ENCODE results near the gene BRD1.
"Not testable (repeated sequence)": the region's sequence is repeated elsewhere in the genome, so short reads cannot be mapped to it uniquely, and the experiment has no call there.

Gene BRD1

DNA sequence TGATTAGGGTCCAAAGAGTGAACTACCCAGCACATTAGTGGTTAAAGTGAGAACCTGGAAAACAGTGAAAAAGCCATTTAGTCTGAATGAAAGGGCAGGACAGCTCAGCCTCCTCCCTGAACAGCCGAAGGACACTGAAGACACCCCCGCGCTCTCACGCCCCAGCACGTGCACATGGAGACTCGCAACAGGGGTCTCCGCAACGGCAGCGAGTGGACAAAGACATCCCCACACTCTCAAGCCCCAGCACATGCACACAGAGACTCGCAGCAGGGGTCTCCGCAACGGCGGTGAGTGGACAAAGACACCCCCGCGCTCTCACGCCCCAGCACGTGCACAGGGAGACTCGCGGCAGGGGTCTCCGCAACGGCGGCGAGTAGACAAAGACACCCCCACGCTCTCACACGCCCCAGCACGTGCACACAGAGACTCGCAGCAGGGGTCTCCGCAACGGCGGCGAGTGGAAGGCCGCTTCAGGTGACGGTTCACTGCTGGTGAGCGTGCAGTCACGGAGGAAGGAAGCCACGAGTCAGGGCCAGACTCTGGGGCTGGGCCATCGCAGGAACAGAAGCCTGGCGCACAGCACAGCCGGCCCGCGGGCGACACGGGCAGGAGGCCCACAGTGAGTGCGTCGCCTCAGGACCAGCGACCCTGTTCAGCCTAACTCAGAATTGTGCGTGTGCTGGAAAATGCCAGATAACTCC lies 43.6 kb downstream of the BRD1 start:
- no peak for DNase-seq (ENCODE audit: low read depth in 2 of 2)

DNA sequence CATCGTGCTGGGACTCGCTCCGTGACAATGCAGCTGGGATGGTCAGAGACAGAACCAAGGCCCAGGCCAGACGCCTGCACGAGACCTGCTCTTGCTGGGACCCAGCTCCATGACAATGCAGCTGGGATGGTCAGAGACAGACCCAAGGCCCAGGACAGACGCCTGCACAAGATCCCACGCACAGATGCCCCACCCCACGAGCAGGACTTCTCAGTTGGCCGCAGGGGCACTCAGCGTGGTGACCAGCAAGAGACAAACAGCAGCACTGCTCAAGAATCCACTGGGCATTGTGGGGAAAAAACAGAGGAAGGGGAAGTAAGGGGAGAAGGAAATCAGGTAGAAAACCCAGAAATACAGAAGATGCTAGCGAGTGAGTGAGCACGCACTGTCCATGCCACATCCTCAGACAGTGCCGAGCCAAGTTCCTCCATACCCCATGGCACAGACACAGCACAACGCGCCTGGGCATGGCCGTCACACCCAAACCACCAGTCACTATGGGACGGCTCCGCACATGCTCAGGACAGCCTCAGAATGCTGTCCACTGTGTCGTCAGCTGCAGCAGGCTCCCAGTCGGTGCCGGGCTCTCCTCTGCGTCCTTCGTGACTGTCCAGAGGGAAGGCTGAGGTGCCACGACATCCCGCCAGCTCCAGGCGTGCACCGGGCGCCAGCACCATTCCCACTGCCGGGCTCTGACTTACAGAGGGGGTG lies 44.5 kb downstream of the BRD1 start:
- DNase-seq (ENCODE audit: low read depth in 2 of 2), result no peak

DNA sequence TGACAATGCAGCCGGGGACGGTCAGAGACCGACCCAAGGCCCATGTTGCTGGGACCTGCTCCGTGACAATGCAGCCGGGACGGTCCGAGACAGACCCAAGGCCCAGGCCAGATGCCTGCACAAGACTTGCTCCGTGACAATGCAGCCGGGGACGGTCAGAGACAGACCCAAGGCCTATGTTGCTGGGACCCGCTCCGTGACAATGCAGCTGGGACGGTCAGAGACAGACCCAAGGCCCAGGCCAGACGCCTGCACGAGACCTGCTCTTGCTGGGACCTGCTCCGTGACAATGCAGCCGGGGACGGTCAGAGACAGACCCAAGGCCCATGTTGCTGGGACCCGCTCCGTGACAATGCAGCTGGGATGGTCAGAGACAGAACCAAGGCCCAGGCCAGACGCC lies 45.8 kb downstream of the BRD1 start:
- DNase-seq (ENCODE audit: low read depth in 2 of 2), result not testable (repeated sequence)

DNA sequence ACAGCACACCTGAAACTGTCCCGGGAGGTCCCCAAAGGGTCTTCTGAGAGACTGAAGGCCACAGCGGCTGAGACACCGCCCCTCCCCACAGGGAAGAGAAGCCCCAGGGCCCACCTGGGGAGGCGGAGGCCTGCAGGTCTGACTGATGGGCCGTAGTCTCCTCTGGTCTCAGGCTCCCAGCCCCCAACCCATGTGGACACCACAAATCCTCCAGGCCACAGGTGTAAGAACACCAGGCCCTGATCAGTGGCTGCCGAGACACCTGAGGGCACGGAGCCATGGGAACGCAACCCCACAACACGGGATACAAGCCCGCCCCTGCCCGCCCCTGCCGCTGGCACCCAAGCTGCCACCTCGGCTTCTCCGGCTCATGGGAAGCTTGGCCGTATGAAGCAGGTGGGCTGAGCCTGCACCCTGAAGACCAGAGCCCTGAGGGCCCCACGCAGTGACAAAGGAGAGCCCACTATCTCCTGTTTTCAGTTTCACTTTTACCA lies 46.3 kb downstream of the BRD1 start:
- DNase-seq (ENCODE audit: low read depth in 2 of 2), result no peak

DNA sequence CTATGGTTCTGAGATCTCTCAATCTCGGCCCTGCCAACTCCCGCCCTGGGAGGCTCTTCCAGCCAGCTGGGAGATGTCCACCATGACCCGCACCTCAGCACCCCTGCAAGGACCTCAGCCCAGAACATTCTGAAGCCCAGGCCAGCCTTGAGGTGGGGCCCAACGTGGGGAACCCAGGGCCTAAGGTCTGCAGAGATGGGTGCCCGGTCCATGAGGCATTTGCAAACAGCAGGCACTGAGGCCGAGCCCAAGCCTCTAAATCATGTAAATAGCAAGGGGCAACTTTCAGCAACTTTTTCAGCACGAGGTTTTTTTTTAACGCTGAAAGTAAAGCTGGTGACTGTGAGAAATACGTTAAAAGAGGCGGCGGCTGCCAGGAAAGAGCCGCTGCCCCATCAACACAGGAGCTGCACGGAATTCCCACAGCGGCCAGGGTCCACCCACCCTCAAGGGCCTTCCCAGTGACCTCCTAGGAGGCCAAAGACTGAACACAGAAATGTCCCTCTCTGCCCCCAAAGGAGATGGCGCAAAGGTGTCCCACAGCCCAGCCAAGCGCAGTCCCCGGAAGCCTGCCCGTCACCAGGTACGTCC lies 46.9 kb downstream of the BRD1 start:
- no peak for DNase-seq (ENCODE audit: low read depth in 2 of 2)

DNA sequence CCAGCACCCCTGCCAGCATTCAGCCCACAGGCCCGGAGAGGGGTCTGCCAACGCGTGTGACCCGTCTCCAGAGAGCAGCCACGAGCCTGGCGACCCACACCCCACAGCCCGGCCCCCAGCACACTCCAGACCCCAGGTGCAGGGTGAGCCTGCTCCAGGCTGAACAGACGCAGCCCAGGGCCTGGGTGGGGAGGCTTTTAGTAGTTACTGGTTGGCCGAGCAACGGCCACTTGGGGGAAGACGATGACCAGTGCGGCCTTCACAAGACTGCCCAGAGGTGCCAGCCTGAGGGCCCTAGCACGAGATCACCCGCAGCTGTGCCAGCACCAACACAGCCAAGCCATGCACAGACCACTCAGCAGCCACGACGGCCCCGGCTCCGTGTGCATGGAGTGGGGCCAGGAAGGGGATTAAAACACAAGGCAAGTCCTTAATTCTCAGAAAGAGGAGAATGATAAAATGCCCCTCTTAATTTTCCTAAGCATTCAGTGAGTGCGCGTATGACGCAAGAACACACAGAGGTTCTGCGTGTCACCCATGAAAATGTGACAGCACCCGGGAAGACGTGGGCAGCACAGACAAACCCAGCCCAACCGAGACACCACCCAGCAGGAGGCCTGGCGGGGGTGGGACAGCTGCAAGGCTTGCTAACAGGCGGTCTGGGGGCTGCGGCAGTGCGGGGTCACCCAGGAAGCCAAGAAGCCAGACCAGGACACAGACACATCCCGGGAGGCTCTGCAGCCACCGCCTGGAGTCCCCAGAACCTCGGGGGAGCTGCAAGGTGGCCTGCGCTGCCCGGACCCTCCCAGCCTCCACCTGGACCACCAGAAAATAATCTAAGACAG lies 47.6 kb downstream of the BRD1 start:
- no peak for DNase-seq (ENCODE audit: low read depth in 2 of 2)

DNA sequence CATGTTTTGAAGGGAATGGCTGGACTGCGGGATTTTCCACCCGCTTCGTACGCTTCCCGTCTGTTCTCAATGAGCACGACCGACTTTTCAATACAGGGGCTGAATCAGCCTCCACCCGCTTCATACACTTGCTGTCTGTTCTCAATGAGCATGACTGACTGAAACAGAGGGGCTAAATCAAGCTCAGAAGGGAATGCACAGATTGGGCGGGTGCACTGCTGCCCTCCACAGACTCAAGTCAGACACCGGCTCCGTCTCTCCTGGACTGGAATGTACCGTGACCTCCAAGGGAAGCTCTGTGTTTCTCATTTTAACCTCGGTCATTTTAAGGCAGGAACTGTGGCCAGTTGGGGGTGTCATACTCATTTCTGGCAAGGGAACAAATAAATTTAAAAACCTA lies 48.5 kb downstream of the BRD1 start:
- no peak for DNase-seq (ENCODE audit: low read depth in 2 of 2)

DNA sequence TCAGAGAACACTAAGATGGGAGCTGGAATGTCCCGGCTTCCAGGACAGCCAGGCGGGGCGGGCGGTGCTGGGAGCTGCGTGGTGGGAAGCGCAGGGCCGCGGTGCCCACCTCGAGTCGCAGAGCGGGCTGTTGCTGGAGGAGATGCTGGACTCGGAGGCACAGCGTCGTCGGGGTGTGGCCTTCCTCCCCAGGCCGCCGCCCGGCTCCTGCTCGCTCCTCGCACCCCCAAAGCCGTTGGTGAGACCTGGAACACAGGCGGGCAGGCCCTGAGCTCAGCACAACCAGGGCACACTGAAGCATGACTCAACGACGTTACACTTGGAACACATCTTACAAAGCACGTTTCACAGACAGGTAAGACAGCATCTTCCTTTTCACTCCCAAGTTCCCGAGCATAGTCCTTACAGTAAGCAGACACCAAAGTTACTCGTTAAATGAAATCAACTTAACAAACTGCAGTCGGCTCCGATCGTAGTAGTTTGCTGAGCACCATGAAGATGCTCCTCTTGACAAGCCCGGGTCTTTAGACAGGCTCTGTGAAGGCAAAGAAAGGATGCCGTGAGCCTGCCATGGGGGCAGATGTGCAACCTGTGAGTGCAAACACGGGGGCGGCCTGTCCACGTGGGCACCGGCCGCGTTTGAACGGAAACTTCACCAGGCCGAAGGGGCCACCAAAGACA lies 50.0 kb downstream of the BRD1 start:
- DNase-seq (ENCODE audit: low read depth in 2 of 2), result no peak

DNA sequence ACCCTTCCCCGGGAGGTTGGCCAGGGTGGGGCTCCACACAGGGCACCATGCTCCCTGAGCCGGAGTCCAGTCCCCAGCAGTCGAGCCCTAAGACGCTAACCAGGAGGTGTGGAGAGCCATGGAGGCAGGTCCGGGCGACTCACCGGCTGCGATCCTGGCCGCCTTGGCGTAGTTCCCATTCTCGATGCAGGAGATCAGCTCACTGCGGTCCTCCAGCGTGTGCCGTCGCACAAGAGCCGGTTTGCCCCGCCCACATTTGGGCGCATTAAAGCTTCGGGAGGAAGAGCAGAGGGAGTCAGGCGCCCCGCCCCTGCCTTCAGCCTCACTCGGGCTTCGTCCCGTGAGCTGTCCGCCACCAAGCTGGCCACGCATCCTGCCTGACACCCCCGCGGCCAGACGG lies 50.8 kb downstream of the BRD1 start:
- no peak for DNase-seq (ENCODE audit: low read depth in 2 of 2)

DNA sequence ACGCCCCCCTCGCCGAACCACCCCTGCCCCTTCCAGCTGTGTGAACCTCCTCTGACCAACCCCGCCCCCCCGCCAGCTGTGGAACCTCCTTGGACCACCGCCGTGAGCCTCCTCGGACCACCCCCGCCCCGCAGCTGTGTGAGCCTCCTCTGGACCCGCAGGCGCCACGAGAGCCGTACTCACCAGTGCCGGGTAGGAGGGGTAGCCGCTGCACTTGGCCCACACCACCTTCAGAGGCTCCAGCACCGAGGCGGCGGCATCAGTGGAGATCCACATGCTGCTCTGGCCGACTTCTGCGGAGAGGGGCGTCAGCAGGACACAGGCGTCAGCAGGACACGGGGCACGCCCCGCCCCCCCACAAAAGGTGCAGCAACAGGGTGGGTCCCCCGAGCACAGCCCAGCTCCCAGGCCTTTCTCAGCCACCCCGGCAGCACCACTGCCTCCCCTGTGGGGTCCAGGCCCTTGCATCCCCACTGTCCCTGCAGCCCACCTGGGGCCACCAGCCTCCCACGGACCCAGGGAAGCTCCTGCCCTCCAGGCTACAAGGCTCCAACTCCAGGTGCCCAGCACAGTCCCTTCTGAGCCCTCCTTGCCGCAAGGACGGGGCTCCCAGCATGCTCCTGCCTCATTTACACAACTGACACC lies 51.7 kb downstream of the BRD1 start:
- DNase-seq (ENCODE audit: low read depth in 2 of 2), result no peak

DNA sequence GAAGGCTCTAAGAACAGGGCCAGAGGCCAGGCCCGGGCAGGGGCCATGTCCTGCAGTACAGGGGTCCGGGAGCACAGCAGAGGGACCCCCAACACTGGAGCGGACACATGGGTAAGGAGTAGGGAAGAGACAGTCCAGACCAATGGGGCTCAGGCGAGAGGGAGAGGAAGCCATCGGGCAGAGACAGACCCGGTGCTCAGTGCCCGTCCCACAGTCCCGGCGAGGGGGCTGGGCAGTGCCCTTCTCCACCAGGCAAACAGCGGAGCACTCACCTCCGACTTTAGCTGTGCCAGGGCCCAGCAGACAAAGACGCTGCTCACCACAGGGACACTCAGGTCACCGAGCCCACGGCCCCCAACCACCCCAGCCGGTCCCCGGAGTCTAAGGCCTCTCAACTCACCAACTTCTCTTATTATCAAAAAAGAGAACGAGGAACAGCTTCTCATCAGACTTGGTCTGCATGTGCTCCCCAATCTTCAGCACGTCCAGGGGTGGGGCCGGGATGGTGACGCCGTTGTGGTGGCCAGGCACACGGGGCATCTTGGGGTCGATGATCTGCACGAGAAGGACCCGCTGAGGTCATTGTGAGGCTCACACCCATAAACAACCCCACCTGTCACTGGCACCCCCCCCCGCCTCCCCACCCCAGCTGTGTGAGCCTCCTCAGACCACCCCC lies 52.3 kb downstream of the BRD1 start:
- DNase-seq (ENCODE audit: low read depth in 2 of 2), result no peak

DNA sequence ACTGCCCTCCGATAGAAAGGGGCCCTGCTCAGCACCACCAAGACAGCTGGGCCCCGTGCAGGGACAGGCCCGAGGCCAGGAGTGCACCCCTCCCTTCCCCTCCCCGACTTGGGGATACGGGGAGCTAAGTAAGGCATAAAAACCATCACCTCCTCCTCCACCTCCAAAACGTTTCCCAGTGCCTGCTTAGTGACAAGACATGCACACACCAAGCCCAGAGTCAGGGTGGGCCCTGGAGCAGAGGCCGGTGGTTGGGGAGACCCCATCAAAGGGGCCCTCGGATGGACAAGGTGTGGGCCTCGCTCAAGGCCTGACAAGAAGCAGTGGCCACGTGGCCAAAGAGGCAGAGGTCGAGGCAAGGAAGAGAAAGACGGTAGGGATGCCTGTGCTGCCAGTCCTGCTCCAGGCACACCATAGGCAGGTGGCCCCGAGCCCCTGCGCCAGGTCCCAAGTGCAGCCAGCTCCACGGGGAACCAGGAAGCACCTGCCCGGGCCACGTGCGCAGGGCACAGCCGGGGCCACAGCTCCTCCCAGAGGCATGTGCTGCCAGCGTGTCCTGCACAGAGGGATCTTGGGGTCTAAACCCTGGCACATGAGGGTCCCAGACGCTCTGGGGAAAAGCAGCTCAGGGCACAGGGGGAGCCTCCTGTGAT lies 53.0 kb downstream of the BRD1 start:
- DNase-seq (ENCODE audit: low read depth in 2 of 2), result no peak

DNA sequence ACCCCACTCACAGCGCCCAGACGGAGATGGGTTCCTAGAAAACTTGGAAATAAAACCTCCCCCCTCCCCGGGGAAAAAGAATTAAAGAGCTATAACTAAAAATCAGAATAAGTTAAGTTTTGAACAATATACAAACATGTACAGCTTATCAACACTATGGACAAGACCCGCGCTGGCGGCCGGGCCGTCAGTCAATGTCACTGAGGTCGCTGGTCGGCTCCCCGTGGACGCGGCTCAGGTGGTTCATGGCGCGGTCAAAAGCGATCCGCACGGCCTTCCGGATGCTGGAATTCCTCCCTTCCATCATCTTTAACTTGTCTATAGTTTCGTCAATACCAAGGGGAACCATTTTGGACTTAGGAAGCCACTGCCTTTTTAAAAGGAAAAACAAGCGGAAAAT lies 53.6 kb downstream of the BRD1 start:
- no peak for DNase-seq (ENCODE audit: low read depth in 2 of 2)

DNA sequence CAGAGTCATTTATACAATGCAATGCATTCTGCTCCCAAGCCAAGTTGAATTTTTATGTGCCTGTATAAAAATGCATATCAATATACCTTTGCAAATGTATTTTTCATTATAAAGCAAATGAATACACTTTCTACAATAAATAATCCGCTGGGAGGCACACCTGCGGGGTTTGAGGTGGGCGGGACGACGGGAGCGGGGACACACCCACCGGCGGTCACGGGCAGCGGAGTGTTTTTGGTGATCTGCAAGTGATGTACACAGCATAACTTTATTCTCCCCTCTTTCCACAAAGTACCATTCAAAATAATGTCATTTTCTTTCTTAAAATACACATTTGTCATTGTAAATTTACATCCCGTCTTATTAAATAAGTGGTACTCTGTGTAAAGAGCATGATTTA lies 54.1 kb downstream of the BRD1 start:
- no peak for DNase-seq (ENCODE audit: low read depth in 2 of 2)

DNA sequence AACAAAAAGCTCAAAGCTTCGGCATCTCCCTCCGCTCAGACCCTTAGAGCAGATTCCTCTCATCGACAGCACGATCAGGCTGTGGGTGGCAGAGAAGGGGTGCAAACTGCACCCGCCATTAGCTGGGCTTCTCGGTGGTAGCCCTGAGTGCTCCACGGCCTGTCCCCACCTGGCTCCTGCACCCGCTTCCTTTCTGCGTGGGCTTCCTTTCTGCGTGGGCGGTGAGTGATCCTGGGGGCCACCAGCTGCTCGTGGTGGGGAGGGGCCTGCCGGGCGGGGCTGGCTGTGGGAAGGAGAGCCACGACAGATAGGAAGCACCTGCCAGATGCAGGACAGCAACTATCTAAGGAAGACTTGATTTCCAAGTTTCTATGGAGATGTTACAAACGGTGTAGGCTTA lies 55.0 kb downstream of the BRD1 start:
- no peak for DNase-seq (ENCODE audit: low read depth in 2 of 2)

DNA sequence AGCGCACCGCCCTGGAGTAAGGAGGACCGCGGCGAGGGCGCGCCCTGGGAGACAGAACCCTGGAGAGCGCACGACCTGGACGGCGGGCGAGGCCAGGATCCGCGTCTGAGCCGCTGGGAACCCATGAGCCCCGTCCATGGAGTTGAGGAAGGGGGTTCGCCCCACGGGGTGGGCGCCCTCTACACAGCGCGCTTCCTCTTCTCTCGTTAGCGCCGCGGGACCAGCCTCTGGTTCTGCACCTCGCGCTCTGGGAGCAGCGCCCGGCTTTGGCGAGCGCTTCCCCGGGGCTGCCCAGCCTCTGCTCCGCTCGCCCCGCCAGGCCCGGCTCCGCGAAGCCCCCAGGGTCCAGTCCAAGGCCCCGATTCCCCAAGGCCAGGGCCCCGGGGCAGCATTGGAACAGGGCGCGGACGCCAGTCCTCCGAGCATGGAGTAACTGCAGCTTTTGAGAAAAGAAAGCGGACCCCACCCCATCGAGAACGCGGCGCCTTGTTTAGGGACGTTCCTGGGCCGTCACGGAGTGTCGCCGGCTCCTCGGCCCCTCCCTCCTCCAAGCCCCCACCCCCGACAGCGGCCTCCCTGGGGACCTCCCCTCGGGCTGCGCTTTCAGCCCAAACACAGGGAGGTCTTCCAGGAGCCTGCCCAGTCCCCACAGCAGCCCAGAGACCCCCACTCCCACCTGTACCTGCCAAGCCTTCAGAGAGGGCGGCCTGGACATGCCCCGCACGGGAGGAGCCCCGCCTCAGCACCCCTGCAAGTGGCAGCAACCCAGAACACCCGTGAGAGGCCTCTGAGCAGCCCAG lies 56.2 kb downstream of the BRD1 start:
- no peak for DNase-seq (ENCODE audit: low read depth in 2 of 2)

DNA sequence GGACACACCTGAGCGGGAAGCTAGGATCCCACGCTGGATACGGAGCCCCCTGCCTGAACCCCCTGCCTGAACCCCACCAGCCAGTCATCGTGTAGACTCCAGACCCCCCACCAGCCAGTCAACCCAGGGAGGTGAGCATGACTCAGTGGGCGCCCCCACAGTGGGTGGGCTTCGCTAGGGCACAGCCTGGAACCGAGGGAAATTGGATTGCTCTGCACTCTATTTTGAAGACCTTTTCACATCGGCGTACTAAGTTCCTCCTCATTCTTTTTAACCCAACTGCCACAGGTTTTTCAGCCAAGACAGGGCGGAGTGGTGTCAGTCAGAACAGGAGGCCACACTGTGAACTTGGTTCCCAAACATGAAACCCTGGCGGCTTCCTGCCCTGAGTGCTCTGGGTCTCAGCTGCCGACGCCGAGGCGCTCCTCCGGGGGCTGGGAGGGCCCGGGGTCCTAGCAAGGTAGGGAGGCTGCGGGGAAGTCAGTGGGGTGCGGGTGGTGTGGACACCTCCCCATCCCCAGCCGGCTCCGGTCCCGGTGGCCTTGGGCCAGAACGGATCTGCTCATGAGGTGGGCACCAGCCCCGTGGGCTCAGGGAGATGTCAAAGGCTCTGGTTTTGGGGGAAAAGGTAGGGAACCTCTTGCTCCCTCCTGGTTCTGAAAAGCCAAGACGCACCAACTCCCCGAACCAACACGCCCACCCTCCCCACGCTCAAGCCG lies 57.0 kb downstream of the BRD1 start:
- DNase-seq (ENCODE audit: low read depth in 2 of 2), result no peak
